Iris pigment epithelial cell (primary cell): ENCODE measurements around the gene NTRK1.
A peak's percentile ranks its signal among the peaks of the same experiment; 100 is the strongest.

ENCODE experiments used
- DNase-seq: peaks from one replicate; pipeline ENCODE4 v3.0.0-alpha.2; 2011; ENCODE audit warnings: low read depth

Gene NTRK1

DNA sequence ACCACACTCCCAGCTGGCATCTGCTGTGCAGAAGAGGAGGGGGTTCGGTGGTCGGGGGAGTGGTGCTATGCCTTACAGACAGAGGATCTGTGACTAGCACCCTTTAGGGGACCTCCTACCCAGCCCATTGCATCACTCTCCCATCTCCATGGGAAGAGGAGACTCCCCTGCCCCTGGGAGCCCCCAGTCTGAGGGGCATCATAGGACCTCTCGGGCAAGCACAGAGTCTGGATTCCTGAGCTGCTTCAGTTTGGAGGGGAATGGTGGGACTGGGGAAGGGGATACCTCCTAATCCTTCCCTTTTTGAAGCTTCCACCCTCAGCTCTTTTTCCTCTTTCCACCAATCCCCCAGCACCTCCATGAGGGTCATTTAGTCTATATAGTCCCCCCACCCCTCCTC is 3.1 kb upstream of the NTRK1 start:
- no peak for DNase-seq

DNA sequence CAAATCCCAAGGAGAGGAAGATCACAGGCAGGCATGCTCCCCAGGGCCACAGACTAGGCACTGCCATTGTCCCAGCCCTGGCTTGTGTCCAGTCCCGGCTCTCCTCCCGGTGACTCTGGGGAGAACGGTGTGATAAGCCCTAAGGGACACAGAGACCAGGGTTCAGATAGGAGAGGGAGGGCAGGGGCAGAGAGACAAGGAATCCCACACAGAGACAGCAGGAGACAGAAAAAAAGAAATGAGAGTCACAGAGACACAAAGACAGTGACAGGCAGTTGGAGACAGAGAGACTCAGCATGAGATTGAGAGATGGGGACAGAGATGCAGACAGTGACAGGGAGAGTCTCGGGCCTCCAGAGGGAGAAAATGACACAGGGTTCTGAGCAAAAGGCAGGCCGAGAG is 2.1 kb upstream of the NTRK1 start:
- no peak for DNase-seq

DNA sequence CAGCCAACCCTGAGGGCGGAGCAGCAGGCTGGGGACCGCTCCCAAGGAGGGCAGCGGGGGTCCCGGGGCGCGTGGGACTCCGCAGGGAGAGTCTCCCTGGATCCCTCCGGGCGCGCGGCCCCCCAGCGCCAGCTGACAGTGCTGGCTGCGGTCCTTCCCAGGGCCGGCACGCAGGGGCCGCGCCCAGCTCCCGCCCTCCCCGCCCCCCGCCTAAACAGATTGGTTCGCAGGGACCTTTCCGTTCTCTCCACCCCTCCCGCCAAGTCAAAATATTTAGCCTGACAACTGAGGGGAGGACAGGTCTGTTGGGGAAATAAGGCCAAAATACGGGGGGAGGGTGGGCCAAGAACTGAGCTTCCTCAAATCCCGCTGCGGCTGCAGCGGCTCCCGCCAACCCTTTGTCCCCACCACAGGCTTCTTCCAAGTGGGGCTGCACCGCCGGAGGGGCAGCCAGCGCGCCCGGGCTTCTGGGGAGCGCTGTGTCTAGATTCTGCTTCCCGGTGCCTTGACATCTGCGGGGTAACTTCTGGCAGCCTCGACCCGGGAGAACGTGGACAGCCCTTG is 1.6 kb upstream of the NTRK1 start, which contains the start of gene INSRR:
Gene INSRR, minus strand, starts transcription at position 159 of the 564 bp plus-strand sequence. CDS start 496 bp downstream, outside the sequence.
- no peak for DNase-seq

DNA sequence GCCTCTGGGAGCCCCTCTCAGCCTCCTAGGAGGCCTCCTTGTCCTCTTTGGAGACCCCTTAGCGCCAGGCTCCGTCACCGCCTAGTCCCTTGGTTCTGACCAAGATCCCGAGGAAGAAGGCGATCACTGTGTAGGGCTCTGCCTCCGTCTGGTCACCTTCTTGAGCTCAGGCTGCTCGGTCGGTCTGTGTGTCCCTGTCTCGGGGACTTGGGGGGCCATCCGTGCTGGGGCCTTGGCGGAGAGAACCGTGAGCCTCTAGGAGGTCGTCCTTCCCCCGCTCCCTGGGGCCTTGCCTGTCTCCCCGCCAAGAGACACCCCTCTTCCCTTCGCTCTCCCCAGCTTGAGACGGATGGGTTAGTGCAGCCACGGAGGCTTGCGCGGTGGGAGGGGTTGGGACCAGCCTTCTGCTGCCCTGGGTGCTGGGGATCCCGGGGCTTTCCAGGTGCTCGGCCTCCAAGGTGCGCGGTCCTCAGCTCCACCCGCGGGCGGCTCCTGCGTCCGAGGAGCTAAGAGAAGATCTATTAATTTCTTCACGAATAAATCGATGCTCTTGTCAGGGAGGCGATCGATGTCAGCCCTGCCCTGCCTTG is 1.0 kb upstream of the NTRK1 start:
- DNase-seq = peak; percentile 30

DNA sequence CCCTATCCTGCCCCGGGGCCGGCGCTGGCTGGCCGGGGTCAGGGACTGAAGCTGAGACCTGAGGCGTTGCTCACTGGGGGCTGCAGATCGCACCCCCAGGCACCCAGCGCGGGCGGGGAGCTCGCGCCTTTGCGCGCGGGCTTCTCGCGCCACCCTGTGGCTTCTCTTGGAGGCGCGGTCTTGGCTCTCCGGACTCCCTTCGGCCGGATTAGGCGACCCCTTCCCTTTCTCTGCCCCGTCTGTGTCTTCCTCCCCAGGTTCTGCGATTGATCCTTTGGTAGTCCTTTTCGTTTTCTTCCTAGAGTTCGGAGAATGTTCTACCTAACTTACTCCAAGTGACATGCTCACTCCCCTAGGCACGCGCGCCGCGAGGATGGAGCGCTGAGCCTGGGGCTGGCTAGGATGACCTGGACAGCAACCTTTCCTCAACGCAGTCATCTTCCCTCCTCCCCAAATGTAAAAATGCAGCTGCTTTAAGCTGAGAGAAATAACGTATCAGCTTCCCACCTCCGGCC is 495 bp upstream of the NTRK1 start:
- DNase-seq = peak; percentile 48

DNA sequence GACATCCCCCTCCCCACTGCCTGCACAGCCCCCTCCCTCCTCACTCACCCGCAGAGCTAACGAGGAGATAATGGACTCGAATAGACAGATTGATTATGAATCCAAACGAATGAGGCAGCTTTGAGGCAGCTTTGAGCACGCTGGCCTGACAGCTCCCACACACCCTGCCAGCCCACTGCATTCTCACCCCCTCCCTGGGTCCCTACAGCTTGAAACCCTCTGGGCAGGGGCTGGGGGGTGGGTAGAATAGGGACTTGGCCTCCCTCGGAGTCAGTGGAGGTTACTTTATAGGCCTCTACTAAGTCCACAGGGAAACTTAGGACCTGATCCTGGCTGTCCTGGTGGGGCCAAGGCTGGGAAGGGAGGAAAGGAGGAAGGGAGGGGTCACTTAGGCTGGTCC is 1.9 kb downstream of the NTRK1 start:
- no peak for DNase-seq

DNA sequence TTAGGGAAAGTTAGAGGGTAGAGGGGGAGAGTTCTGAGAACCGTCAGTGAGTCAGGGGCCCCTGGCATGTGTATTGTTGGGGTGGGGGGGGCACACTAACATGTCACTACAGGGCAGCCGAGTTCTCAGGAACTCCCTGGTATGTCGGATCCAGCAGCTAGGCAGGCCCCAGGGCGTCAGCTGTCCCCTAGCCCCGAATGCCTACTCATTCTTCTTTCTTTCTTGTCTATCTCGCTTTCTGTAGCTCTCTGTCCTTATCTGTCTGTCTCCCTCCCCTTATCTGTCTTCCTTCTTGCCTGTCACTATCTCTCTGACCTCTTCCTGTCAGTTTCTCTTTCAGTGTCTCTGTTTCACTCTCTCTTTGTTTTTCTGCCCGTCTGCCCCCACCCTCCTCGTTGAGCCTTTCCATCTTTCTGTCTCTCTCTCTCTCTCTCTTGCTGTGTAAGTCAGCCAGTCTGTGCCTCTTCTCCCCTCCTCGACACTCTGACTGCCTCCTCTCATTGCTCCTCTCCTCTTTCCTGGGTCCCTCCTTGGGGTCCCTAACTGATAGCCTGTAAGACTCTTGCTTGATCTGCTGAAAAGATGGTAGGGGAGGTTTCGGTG is 2.4 kb downstream of the NTRK1 start:
- DNase-seq = no peak

DNA sequence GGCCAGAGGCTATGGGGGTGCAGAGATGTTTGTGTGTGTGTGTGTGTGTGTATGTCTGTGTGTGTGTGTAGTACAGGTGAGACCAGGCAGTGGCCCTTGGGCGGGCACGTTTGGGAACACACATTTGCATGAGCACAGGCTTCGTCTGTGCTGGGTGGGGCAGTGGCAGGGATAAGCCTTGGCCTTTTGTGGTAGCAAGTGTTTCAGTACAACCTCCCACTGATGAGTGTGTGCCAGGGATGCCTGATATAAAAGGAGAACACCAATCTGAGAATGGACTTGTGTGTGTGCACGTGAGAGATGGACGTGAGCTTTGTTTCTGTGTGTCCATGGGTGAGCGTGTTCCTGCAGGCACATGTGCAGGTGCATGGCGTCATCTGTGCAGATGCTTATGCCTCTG is 3.0 kb downstream of the NTRK1 start:
- no peak for DNase-seq

DNA sequence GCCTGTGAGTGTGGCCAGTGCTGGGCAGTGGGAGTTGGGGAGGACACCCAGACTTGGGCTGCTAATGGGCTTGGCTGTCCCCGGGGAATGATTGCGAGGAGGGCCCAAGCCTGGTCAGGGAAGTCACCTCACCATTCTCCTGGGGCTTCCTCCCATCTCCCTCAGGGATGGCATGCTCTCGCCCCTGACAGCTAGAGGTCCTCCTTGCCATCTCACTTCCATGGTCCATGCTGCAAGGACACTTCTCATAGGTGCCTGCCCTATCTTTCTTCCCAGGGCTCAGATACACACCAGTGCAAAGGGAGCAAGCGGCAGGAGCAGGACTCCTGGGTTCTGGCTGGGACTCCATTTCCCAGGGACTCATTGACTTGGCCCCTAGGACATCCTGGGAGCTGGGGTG is 4.1 kb downstream of the NTRK1 start:
- no peak for DNase-seq

DNA sequence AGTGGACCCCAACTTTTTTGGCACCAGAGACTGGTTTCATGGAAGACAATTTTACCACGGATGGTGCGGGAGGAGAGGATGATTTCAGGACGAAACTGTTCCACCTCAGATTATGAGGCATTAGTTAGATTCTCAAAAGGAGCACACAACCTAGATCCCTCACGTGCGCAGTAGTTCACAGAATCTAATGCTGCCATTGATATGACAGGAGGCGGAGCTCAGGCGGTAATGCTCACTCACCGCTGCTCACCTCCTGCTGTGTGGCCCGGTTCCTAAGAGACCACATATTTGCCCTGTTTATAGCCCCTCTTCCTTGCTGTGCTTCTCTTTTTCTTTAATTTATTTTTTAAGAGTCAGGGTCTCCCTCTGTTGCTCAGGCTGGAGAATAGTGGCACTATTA is 4.6 kb downstream of the NTRK1 start:
- no peak for DNase-seq

DNA sequence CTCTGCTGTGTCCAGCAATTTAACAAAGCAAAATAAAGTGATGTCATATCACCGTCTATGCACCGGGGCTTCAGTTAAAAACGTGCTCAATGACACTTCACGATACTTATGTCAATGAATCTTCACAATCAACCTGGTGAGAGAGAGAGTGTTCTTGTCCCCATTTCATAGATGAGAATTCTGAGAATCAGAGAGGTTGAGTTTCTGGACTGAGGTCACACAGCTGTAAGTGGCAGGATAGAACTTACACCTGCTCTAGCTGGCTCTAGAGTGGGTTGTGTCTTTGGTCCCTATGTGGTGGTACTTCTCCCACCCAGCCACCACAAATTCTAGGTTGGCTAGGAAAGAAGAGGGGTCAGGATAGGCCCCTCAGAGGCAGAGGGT is 5.2 kb downstream of the NTRK1 start:
- no peak for DNase-seq

DNA sequence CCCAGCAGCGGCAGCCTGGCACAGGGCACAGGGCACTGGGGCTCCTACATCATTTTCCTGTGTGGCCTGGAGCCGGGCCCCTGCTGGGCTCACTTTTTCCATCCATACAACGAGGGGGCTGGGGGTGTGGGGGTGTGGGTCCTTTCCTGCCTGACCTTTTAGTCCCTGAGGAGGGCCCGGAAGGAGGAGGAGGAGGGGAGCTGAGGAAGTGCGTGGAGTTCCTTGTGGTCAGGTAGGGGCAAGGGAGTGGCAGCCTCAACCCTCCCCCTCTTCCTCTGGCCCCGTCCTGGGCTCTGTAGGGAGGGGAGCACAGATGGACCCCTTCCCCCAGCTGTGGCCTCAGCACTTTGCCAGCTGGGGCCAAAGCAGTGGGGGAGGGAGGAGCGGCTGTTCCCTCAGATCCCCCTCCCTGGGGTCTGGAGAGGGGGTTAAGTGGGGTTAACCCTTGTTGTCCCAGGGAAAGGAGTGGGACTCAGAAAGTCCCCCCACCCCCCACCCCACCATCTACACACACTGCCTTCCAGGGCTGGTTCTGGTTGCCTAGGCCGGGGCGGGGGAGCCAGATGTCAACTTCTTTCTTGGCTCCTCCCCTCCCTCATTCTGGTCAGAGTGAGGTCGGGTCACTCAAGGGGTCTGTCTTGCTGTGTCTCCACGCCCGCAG is 5.7 kb downstream of the NTRK1 start:
- DNase-seq = no peak

DNA sequence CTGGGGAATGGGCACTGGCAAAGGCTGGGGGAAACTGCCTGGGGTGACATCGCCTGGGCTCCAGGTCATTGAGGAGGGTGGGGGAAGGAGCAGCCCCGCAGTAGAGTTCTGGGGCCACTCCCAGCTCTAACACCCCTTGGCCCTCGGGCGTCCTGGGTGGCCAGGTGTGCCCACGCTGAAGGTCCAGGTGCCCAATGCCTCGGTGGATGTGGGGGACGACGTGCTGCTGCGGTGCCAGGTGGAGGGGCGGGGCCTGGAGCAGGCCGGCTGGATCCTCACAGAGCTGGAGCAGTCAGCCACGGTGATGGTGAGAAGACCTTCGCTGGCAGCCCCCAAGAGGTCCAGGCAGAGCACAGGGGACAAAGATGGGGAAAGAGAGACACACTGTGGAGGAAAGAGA is 7.7 kb downstream of the NTRK1 start:
- no peak for DNase-seq

DNA sequence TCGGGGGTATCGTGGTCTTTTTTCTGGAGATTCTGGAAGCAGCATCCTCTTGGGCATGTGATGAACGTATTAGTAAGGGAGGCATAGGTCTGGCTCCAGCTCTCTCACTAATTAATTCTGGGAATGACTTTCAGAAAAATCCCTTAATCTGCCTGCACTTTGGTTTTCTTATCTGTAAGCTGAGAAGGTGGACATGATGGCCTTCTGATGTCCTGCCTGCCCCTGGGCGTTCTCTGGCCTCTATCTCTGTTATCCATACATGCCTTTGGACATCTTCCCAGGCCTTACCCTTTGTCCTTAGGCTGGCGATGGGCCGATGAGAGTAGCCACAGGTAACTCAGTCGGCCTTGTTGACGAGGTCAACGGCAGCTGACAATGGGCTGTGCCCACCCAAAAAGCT is 8.8 kb downstream of the NTRK1 start:
- DNase-seq = no peak

DNA sequence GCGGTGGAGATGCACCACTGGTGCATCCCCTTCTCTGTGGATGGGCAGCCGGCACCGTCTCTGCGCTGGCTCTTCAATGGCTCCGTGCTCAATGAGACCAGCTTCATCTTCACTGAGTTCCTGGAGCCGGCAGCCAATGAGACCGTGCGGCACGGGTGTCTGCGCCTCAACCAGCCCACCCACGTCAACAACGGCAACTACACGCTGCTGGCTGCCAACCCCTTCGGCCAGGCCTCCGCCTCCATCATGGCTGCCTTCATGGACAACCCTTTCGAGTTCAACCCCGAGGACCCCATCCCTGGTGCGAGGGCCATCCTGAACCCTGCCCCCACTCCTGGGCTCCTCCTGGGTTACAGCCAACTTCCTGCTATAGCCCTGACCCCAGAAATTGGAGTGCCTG is 13.0 kb downstream of the NTRK1 start:
- DNase-seq = no peak

DNA sequence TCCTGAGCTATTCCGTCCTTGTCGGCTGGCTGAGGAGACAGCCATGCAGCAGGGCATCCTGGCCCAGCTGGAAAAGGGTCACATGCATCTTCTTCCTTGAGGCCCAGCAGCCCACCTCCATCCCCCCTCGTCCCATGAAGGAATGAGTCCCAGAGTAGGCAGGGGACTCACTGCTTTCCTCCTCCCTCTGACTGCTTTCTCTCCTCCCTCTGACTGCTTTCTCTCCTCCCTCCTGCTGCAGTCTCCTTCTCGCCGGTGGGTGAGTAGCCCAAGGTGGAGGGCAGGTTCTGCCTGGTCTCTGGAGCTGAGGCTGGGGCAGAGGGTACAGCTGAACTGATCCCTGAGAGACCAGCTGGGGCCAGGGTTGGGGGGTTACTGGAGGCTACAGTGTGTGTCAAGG is 13.5 kb downstream of the NTRK1 start:
- no peak for DNase-seq

DNA sequence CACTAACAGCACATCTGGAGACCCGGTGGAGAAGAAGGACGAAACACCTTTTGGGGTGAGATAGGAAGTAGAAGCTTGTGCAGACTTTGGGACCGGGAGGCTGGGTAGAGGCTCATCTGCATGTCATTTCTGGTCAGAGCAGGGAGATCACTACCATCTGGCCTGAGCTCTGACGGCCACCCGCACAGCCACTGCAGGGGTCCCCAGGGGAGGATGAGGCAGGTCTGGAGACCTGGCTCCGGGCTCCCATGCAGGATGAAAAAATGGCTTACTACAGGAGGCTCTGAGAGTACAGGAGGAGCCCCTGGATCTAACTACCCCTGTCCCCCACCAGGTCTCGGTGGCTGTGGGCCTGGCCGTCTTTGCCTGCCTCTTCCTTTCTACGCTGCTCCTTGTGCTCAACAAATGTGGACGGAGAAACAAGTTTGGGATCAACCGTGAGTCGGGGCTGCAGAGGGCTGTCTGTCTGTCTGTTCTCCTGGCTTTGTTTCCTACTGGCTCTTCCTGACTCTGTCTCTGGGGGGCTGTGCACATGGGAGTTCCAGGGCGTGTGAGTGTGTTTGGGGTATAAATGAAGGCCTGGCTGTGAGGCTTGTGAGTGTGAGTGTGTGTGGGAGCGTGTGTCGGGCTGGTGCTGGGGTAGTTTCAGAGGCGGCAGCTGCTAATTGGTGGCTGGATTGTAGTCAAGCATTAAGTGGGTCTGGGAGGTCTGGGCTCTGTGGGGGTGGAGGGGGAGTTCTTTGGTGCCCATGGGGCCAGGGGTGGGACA is 14.1 kb downstream of the NTRK1 start:
- no peak for DNase-seq

DNA sequence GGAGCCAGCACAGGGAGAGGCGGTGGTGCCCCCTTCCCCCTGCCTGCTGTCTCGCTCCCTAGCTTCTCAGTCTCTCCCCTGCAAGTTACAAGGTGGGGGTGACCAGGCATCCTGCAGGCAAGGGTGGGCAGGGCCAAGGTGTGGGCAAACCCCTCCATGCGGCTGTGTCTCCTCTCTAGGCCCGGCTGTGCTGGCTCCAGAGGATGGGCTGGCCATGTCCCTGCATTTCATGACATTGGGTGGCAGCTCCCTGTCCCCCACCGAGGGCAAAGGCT is 14.6 kb downstream of the NTRK1 start:
- DNase-seq = no peak

DNA sequence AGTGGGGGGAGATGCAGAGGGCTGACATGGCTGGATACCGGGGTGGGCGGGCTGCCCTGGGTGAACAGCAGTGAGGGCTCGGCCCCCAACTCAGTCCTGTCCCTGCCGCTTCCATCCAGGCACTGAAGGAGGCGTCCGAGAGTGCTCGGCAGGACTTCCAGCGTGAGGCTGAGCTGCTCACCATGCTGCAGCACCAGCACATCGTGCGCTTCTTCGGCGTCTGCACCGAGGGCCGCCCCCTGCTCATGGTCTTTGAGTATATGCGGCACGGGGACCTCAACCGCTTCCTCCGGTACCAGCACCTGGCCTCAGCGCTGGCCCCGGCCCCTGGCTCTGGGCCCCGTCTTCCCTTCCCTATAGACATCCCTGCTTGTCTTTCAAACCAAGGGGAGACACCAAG is 15.6 kb downstream of the NTRK1 start:
- no peak for DNase-seq

DNA sequence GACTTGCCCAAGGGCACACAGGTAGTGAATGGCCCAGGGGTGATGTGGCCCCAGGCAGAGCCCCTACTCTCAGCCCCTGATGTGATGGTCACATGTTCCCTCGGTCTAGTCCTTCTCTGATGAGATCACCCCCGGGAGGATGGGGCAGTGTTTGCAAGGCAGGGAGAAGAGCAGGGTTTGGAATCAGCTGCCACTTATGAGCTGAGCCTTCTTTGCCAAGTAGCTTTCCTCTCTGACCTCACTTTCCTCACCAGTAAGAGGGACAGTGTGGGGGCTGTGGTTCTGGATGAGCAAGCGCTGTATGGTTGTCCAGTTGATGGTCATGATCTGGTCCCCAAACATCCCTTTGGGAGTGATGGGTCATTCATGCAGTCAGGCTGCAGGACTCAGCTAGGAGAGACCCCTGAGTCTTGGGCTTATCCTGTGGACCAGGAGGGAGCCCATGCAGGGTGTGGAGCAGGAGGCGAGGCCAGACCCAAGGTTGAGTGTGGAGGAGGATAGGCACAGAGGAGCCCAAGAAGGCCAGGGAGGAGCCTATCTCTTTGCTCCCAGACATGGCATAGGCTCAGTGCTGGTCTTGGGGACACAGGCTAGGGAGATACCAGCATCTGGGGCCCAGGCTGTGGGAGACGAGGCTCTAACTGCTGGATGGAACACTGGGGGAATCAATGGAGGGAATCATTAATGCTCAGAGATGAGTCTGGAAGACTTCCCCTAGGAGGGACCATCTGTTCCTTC is 16.9 kb downstream of the NTRK1 start:
- DNase-seq = no peak

DNA sequence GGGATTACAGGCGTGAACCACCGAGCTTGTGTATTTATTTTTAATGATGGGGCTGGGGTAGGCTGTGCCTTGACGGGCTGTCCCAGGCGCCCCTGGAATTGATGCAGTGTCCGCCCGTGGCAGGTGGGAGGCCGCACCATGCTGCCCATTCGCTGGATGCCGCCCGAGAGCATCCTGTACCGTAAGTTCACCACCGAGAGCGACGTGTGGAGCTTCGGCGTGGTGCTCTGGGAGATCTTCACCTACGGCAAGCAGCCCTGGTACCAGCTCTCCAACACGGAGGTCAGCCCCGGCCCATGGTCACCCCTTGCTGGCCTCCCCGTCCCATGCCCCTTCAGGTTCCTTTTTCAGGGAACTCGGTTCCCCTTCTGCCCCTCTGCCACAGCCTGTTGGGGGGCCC is 19.2 kb downstream of the NTRK1 start:
- DNase-seq = no peak

DNA sequence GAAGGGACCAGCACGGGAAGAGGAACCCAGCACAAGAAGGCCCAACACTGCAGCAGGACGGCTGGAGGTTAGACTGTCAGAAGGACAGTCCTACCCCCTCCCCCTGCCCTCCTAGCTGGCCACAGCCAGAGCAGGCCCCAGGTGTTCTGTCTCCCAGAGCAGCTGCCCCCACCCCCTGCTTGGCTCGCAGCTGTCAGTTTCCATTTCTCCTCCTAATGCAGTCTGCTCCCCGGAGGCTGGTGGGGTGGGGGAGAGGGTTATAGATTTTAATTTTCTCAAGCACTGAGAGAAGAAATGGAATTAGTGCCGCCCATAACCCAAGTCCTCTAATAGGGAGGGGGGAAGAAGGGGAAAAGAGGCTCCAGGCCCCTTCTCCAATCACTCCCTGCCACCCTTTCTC is 19.8 kb downstream of the NTRK1 start:
- no peak for DNase-seq
